GM21529 (cell line): ENCODE measurements around the gene CCT7.
"Not testable (repeated sequence)": the region's sequence is repeated elsewhere in the genome, so short reads cannot be mapped to it uniquely, and the experiment has no call there.

Source experiments
- ATAC-seq: cut with Tn5 transposase; IDR thresholded peaks from one replicate; pipeline ENCODE4 v1.9.1; 2021; ENCODE audit not compliant: unreplicated experiment

The CCT7 gene

GRCh38 chr2:73254343-73255006 lies 20.4 kb downstream of the CCT7 start:
- no peak for ATAC-seq

DNA sequence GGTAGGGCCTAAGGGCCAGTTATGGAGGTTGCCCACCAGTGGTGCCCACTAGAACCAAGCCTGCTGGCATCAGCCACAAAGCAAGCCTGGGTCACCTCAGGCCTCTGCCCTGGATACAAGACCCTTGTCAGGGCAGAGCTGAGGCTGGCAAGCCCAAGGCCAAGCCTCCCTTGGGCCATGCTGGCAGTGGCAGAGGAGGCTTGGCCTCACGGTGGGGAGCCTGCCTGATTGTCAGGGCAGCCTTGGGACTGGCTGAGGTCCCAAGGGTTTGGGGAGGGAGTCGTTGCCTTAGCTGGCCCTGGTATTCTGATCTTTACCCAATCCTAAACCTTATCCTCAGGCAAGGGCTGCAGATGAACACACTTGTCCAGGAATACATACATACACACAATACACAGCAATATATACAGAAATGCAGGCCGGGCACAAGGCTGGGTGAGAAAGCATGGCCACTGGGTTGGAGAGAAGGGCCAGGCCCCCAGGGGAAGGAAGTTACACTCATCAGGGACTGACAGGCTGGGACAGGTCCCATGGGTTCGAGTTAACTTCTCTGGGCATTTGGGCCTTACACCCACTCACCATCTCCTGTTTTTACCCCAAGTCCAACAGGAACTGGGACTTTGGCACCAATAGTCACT lies 21.0 kb downstream of the CCT7 start:
- ATAC-seq, result no peak

GRCh38 chr2:73255907-73256617 lies 22.0 kb downstream of the CCT7 start:
- ATAC-seq, result no peak

- no peak for ATAC-seq
These were observed 22.5 kb downstream of the CCT7 start for GRCh38 chr2:73256618-73256922.

DNA sequence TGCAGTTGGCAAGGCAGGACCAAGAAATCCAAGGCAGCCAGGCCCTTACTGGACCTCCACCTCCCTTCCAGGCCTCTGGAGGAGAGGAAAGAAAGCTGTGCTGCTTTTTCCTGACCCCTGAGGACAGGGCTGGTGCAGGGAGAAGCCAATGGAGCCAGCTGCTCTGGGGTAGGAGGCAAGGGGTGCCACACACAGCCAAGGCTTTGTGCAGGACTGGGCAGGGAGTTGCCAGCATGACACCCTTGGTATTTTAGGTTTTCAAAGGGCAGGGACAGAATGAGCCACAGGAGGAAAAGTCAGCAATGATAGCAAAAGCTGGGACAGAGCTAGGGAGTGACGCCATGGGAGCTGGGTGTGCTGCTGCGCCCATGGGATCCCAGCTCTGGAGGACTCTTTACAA lies 22.9 kb downstream of the CCT7 start:
- ATAC-seq, result no peak

DNA sequence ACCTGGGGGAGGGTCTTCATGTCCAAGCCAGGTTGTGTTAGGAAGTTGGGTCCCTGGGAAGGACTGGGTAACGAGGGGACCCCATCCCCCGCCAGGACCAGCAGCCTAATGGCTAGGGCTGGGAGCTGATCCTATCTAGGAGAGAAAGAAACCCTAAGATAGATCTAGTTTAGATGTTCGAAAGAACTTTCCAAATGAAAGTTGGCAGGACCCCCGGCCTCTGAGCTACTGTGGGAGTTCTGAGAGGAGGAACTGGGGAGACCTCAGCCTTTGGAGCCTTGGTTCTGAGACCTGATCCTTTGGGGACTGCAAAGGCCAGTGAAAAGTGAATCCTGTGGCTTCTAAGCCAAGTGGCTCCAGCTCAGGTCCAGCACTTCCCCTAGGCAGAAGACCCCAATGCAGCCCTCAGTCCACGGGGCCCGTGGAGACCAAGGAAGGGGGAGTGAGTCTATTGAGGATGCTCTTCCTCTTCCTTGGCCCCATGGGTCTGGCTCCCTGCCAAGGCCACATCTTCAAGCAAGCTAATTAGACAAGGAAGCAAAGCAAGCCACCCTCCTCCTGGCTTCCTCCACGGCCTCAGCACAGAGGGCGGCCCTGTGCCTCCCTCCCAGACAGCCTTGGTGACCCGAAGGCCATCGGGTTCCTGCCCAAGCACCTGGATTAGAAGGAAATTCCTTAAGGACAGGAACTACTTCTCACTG lies 23.5 kb downstream of the CCT7 start:
- no peak for ATAC-seq

- ATAC-seq, result no peak
These were observed 24.2 kb downstream of the CCT7 start for GRCh38 chr2:73258186-73258912.

GRCh38 chr2:73258913-73259215 lies 24.8 kb downstream of the CCT7 start:
- no peak for ATAC-seq

DNA sequence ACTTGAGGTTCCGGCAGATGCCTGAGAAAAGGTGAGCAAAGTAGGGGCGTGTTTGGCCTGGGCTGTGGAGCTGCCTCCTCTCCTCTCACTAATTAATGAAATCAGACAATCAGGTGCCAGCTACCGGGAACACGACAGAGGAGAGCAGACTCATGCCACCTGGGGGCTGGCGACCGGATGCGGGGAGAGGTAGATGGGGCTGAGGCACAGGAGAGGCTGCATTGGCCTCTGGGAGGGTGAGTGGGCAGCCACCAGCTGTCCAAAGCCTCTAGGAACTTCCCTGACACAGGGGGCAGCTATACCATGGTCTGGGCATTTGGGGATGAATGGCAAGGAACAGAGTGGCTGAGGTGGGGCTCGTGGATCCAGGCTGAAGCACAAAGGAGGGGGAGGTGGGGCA lies 25.2 kb downstream of the CCT7 start:
- ATAC-seq, result no peak

- ATAC-seq, result no peak
These were observed 25.7 kb downstream of the CCT7 start for GRCh38 chr2:73259704-73260337.

- no peak for ATAC-seq
These were observed 26.4 kb downstream of the CCT7 start for GRCh38 chr2:73260338-73260984.

GRCh38 chr2:73262108-73262651 lies 28.1 kb downstream of the CCT7 start:
- ATAC-seq, result no peak

DNA sequence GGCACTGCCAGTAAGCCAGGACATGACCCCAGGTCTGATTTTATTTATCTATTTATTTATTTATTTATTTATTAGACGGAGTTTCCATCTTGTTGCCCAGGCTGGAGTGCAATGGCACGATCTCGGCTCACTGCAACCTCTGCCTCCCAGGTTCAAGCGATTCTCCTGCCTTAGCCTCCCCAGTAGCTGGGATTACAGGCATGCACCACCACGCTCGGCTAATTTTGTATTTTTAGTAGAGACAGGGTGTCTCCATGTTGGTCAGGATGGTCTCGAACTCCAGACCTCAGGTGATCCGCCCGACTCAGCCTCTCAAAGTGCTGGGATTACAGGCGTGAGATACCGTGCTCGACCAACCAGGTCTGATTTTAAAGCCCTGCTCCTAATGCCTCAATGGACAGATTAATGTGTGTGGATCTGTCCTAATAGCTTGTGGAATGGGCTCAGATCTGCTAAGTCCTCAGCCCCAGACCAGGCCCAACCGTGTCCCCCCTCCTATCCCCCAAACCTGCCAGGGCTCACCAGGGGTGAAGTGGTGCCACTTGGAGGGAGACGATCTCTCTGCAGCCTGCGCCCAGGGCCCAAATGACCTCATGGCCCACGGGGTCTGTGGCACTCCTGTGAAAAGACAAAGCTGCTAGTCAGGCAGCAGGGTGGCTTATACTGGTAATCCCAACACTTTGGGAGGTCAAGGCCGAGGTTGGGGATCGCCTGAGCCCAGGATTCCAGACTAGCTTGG lies 28.8 kb downstream of the CCT7 start:
- not testable (repeated sequence) for ATAC-seq

DNA sequence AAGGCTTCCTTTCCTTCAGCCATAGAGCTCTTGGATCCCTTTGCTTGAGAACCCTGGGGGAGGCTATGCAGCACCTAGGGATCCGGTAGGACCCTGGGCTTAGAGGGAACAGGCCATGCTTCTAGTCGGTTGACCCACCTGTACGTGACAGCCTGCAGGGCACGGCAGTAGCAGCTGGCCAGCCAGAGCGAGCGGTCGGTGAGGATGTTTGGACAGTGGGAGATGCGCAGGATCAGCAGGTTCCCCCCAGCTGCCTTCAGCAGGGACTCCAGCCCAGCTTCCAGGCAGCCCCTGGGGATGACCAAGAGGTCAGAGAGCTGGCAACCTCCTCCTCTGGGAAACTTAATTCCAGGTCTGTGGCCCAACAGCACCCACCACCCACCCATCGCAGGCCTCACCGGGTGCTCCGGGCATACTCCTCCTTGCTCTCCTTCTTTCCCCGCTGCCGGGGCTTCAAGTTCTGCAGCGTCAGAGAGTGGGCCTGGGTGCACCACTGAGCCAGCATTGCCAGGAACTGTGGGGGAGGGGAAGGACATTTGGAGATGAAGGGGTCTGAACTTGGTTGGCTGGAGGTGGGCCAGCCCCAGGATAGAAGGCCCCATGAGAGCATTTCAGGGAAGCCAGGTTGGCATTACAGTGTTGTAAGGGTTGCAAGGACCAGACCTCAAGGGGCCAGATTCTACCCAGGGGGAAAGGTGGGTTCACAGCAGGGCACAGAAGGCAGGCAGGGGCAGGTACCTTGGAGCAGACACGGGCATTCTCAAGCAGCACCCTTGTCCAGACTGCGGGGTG lies 29.6 kb downstream of the CCT7 start:
- no peak for ATAC-seq

DNA sequence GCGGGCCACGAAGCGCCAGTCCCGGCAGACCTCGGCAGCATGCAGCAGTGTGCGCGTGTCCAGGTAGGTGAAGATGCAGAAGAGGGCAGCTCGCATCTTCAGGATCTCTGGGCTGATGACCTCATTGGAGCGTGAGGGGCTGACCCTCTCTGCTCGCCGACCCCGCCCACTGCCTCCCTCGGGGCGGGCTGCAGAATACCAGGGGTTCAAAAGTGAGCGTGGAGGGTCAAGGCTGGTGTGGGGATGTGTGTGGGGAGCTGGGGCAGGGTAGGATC lies 30.2 kb downstream of the CCT7 start:
- ATAC-seq, result no peak

- no peak for ATAC-seq
These were observed 30.7 kb downstream of the CCT7 start for GRCh38 chr2:73264783-73265182.

DNA sequence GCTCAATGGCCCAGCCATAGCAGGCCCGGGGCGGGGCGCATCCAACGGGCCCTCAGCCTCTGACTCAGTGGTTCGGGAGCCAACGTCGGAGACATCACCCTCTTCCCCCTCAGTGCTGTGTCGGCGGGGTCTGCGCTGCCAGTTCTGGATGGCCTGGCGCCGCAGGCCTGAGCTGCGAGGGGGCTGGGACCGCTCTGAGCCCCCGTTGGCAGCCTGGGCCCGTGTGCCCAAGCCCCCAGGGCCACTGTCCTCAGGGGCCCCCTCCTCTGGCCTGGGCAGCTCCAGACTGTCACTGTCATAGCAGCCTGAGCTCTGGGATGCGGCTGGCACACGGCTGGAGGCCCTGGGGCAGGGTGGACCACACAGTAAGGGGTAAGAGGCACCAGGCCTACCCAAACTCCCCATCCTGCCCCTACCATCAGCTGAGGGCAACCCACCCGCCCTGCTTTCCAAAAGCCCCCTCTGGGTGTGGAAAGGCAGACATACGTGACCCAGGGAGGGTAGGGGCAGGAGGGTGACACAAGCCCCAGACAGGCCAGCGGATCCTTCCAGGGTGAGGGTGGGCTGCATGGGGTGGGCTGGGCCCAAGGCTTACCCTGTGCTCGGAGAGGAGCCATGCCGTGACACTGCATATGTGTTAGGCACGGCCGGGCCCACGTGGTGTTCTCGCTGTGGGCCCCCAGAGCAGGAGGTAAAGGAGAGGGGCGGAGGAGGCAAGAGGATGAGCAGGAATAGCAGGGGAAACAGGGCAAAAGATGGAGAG lies 31.4 kb downstream of the CCT7 start:
- ATAC-seq, result no peak
